Omental fat pad (tissue), 4 donors: ENCODE measurements around the gene GRID1. TPM values are rescaled to one million over a fixed set of nuclear protein-coding genes. Genes with fewer than 3 reads are reported as not detected.

ENCODE experiments used
- ATAC-seq: fragments of 150-250 bp; one replicate; pipeline ENCODE4 v1.9.1; 2016; ENCODE audit warnings: mild to moderate bottlenecking, moderate library complexity; ENCODE audit not compliant: low FRiP score
- DNase-seq: peaks from one replicate; pipeline ENCODE4 v3.0.0-alpha.2; 2019; ENCODE audit warnings: low spot score
- CTCF ChIP-seq, 3 donors: fragments of 450-650 bp; IDR thresholded peaks; one replicate each; pipeline ENCODE4 v1.5.1; 2016 to 2017; ENCODE audit warnings: antibody characterized with exemption in 3 of 3, mild to moderate bottlenecking in 3 of 3, moderate library complexity in 2 of 3
- total RNA-seq, 4 donors: library from RNA; depleted of rRNA; stranded (reverse); fragments of >200 nt; gene quantifications; one replicate each; pipeline ENCODE4 v1.1.0, GENCODE V29; 2016

The GRID1 gene
- total RNA-seq, 4 donors from 2014 or later = 1.5 to 3.5 (median 2.4) TPM

- no peak for DNase-seq
- no peak for TF ChIP-seq CTCF (IDR thresholded peaks at IDR 0.05)
- no peak for ATAC-seq
Measured at GRCh38 chr10:86138551-86139065, 228.0 kb downstream of the GRID1 start.

- DNase-seq (no peak), ATAC-seq (no peak)
- no peak for TF ChIP-seq CTCF (IDR thresholded peaks at IDR 0.05)
Measured at GRCh38 chr10:86137561-86137960, 229.0 kb downstream of the GRID1 start.

GRCh38 chr10:86136934-86137333 lies 229.7 kb downstream of the GRID1 start:
- ATAC-seq (no peak), DNase-seq (no peak)
- no peak for TF ChIP-seq CTCF (IDR thresholded peaks at IDR 0.05)

GRCh38 chr10:86135191-86135590 lies 231.4 kb downstream of the GRID1 start:
- DNase-seq = no peak
- ATAC-seq = no peak
- TF ChIP-seq CTCF (IDR thresholded peaks at IDR 0.05) = no peak

GRCh38 chr10:86130737-86131475 lies 235.7 kb downstream of the GRID1 start:
- ATAC-seq (no peak), DNase-seq (no peak)
- no peak for TF ChIP-seq CTCF (IDR thresholded peaks at IDR 0.05)

GRCh38 chr10:86130041-86130440 lies 236.6 kb downstream of the GRID1 start:
- ATAC-seq = no peak
- TF ChIP-seq CTCF (IDR thresholded peaks at IDR 0.05) = no peak

GRCh38 chr10:86128360-86128759 lies 238.2 kb downstream of the GRID1 start:
- DNase-seq = no peak
- no peak for ATAC-seq
- no peak for TF ChIP-seq CTCF (IDR thresholded peaks at IDR 0.05)

More at GRCh38 chr10:86130041-86130440, 236.6 kb downstream of the GRID1 start:
- no peak for DNase-seq
